ENCODE measurements around the gene PHF1. TPM values are rescaled to one million over a fixed set of nuclear protein-coding genes. Genes with fewer than 3 reads are reported as not detected.
A peak's percentile ranks its signal among the peaks of the same experiment; 100 is the strongest.

The PHF1 gene
- total and polyA plus RNA-seq, 2 of the 13 experiments (the other 11 are each of a cell fraction or from before 2014, with no cell fraction given), result 25.4 to 61.9 TPM

- TF ChIP-seq FOXO4 (CRISPR knock-in tag; conservative IDR thresholded peaks at IDR 0.05) (no peak), FIP1L1 (IDR thresholded peaks at IDR 0.05; ENCODE audit: borderline replicate concordance, insufficient read depth, low read depth, low read length) (no peak), STAG1 (CRISPR knock-in tag; IDR thresholded peaks at IDR 0.05) (no peak; the same call in none of the 2 replicates), PTBP1 (IDR thresholded peaks at IDR 0.05; ENCODE audit: low read depth, low read length, poor library complexity, severe bottlenecking) (peak; percentile 56), ZBTB1 (CRISPR knock-in tag; IDR thresholded peaks at IDR 0.05; ENCODE audit: borderline replicate concordance) (no peak; the same call in 1 of the 2 replicates), PPARG (CRISPR knock-in tag; conservative IDR thresholded peaks at IDR 0.05) (peak; percentile 45; the same call in 1 of the 2 replicates), THAP8 (CRISPR knock-in tag; IDR thresholded peaks at IDR 0.05; ENCODE audit: borderline replicate concordance) (peak; percentile 89; the same call in 1 of the 2 replicates), THAP9 (CRISPR knock-in tag; IDR thresholded peaks at IDR 0.05; ENCODE audit: borderline replicate concordance) (peak; percentile 92; the same call in 1 of the 2 replicates), NFRKB (IDR thresholded peaks at IDR 0.05) (no peak), ZSCAN22 (CRISPR knock-in tag; IDR thresholded peaks at IDR 0.05) (peak; percentile 50; the same call in 1 of the 2 replicates), ZNF331 (CRISPR knock-in tag; IDR thresholded peaks at IDR 0.05) (peak; percentile 86), ZFP36 (IDR thresholded peaks at IDR 0.05; ENCODE audit: borderline replicate concordance, low read depth, low read length, partially characterized antibody) (no peak), ZNF580 (CRISPR knock-in tag; IDR thresholded peaks at IDR 0.05; ENCODE audit: borderline replicate concordance, low read depth) (peak; percentile 78; the same call in 1 of the 2 replicates), NFAT5 (CRISPR knock-in tag; IDR thresholded peaks at IDR 0.05) (peak; percentile 74; the same call in 1 of the 2 replicates), KDM6A (CRISPR knock-in tag; IDR thresholded peaks at IDR 0.05; ENCODE audit: low read depth) (peak; percentile 13; the same call in 1 of the 2 replicates), EHMT2 (IDR thresholded peaks at IDR 0.05; ENCODE audit: borderline replicate concordance, low read depth, low read length) (no peak), ZNF20 (CRISPR knock-in tag; IDR thresholded peaks at IDR 0.05) (no peak)
Measured at GRCh38 chr6:33454009-33454946, 43.5 kb downstream of the PHF1 start, which contains the start of gene ZBTB9 (continued).
